IMR-90 (cell line): ENCODE results near the gene SASH3. TPM values are rescaled to one million over a fixed set of nuclear protein-coding genes. Genes with fewer than 3 reads are reported as not detected.

ENCODE experiments used
- ATAC-seq: fragments of 200-7000 bp; cut with Tn5 transposase; 2 replicates; pipeline ENCODE4 v1.9.1; 2020; ENCODE audit warnings: low read depth, mild to moderate bottlenecking, moderate library complexity
- BruUV-seq: library from RNA; stranded (reverse); fragments of 400-500 nt; replicated peaks from 2 replicates; lab custom pipeline; 2021; lab: Mats Ljungman, UMichigan
- CTCF ChIA-PET: fragments of 300-600 bp; formaldehyde crosslinking; extraction: SDS; loops from one replicate; lab custom pipeline; 2021; ENCODE audit warnings: antibody characterized with exemption; lab: Yijun Ruan, JAX
- POLR2A ChIA-PET: fragments of 300-600 bp; sonication (Branson Sonifier 250); formaldehyde crosslinking; loops from one replicate; lab custom pipeline; 2022; ENCODE audit warnings: antibody characterized with exemption; ENCODE audit not compliant: unreplicated experiment; lab: Charles Lee
- DNase-seq: peaks from one replicate; pipeline ENCODE4 v3.0.0; 2013
- H2AFZ ChIP-seq: replicated peaks from 2 replicates; pipeline ENCODE3; 2013; ENCODE audit warnings: low read length, mild to moderate bottlenecking; ENCODE audit not compliant: poor library complexity
- H2AK5ac ChIP-seq: 2 replicates; pipeline ENCODE4 v1.6.1; 2013; ENCODE audit warnings: low read depth, low read length, inconsistent platforms
- H2AK9ac ChIP-seq: replicated peaks from 2 replicates; pipeline ENCODE3; 2013; ENCODE audit warnings: mild to moderate bottlenecking, low read depth, low read length, moderate library complexity; ENCODE audit not compliant: poor library complexity
- H2BK120ac ChIP-seq: 2 replicates; pipeline ENCODE4 v1.6.1; 2013; ENCODE audit warnings: low read depth, low read length, inconsistent platforms
- H2BK15ac ChIP-seq: 3 replicates; pipeline ENCODE4 v1.6.1; 2013; ENCODE audit warnings: low read depth, low read length, inconsistent platforms
- H2BK20ac ChIP-seq: 2 replicates; pipeline ENCODE4 v1.6.1; 2013; ENCODE audit warnings: low read depth, mild to moderate bottlenecking, inconsistent platforms, low read length, moderate library complexity
- H2BK5ac ChIP-seq: 2 replicates; pipeline ENCODE4 v1.6.1; 2013; ENCODE audit warnings: mild to moderate bottlenecking, low read depth, low read length, inconsistent platforms; ENCODE audit not compliant: poor library complexity, severe bottlenecking
- H3K14ac ChIP-seq: replicated peaks from 2 replicates; pipeline ENCODE4 v1.6.1; 2013; ENCODE audit warnings: low read depth, low read length, inconsistent platforms
- H3K18ac ChIP-seq: 2 replicates; pipeline ENCODE4 v1.6.1; 2013; ENCODE audit warnings: low read depth, low read length, control low read depth
- H3K23ac ChIP-seq: 2 replicates; pipeline ENCODE4 v1.6.1; 2013; ENCODE audit warnings: low read depth, low read length, inconsistent platforms
- H3K27ac ChIP-seq: 2 replicates; pipeline ENCODE4 v1.5.1; 2013; ENCODE audit warnings: mild to moderate bottlenecking, control low read depth, low read length; ENCODE audit not compliant: insufficient read depth
- H3K27me3 ChIP-seq: 2 replicates; pipeline ENCODE4 v1.6.1; 2013; ENCODE audit warnings: low read length; ENCODE audit not compliant: control insufficient read depth, insufficient read depth
- H3K36me3 ChIP-seq: 2 replicates; pipeline ENCODE4 v1.6.1; 2013; ENCODE audit warnings: low read length, mixed read lengths; ENCODE audit not compliant: control insufficient read depth, insufficient read depth
- H3K4ac ChIP-seq: 2 replicates; pipeline ENCODE4 v1.6.1; 2013; ENCODE audit warnings: low read depth, low read length, inconsistent platforms
- H3K4me1 ChIP-seq: 2 replicates; pipeline ENCODE4 v1.6.1; 2013; ENCODE audit warnings: low read length, mixed read lengths; ENCODE audit not compliant: control insufficient read depth, insufficient read depth
- H3K4me2 ChIP-seq: 2 replicates; pipeline ENCODE4 v1.6.1; 2013; ENCODE audit warnings: low read depth, mild to moderate bottlenecking, control low read depth, low read length, moderate library complexity
- H3K4me3 ChIP-seq: 2 replicates; pipeline ENCODE4 v1.5.1; 2013; ENCODE audit warnings: low read depth, mild to moderate bottlenecking, control low read depth, low read length, moderate library complexity; ENCODE audit not compliant: insufficient read depth
- H3K56ac ChIP-seq: 2 replicates; pipeline ENCODE4 v1.6.1; 2013; ENCODE audit warnings: low read length, inconsistent platforms; ENCODE audit not compliant: insufficient read depth; ENCODE audit errors: extremely low read depth
- H3K79me1 ChIP-seq, 2 experiments: 2 replicates each; pipeline ENCODE4 v1.6.1; 2013; ENCODE audit warnings: low read length in 2 of 2, inconsistent platforms in 1 of 2, low read depth in 1 of 2
- H3K9ac ChIP-seq: 2 replicates; pipeline ENCODE4 v1.6.1; 2013; ENCODE audit warnings: low read depth, low read length, control low read depth
- H3K9me1 ChIP-seq: 2 replicates; pipeline ENCODE4 v1.6.1; 2013; ENCODE audit warnings: low read length, inconsistent platforms; ENCODE audit not compliant: insufficient read depth
- H3K9me3 ChIP-seq: 2 replicates; pipeline ENCODE4 v1.6.1; 2013; ENCODE audit warnings: low read length; ENCODE audit not compliant: control insufficient read depth, insufficient read depth
- H4K20me1 ChIP-seq: 2 replicates; pipeline ENCODE4 v1.6.1; 2013; ENCODE audit warnings: low read length, inconsistent platforms; ENCODE audit not compliant: insufficient read depth
- H4K5ac ChIP-seq: 2 replicates; pipeline ENCODE4 v1.6.1; 2013; ENCODE audit warnings: mild to moderate bottlenecking, low read depth, low read length, control low read depth
- H4K8ac ChIP-seq, 2 experiments: 2 replicates each; pipeline ENCODE4 v1.6.1; 2013; ENCODE audit warnings: low read depth in 2 of 2, low read length in 2 of 2, control low read depth in 1 of 2, inconsistent platforms in 1 of 2
- H4K91ac ChIP-seq: 2 replicates; pipeline ENCODE4 v1.6.1; 2013; ENCODE audit warnings: low read depth, low read length, inconsistent platforms; ENCODE audit not compliant: insufficient read depth
- BHLHE40 ChIP-seq: fragments of 150-350 bp; IDR thresholded peaks from 2 replicates; pipeline ENCODE4 v1.6.1; 2016; ENCODE audit warnings: mild to moderate bottlenecking, low read depth, low read length
- CEBPB ChIP-seq: IDR thresholded peaks from 2 replicates; pipeline ENCODE4 v1.6.1; 2012; ENCODE audit warnings: low read depth, low read length, improper control_type of control experiment
- CHD1 ChIP-seq: IDR thresholded peaks from 2 replicates; pipeline ENCODE4 v1.6.1; 2012; ENCODE audit warnings: low read depth, low read length, improper control_type of control experiment
- FOS ChIP-seq: fragments of 150-350 bp; IDR thresholded peaks from 2 replicates; pipeline ENCODE4 v1.6.1; 2016; ENCODE audit warnings: low read depth, low read length
- MAFK ChIP-seq: IDR thresholded peaks from 2 replicates; pipeline ENCODE4 v1.6.1; 2012; ENCODE audit warnings: low read depth, low read length, improper control_type of control experiment
- MAZ ChIP-seq: IDR thresholded peaks from 2 replicates; pipeline ENCODE4 v1.6.1; 2012; ENCODE audit warnings: low read depth, mild to moderate bottlenecking, low read length, improper control_type of control experiment, moderate library complexity, borderline replicate concordance
- MXI1 ChIP-seq: IDR thresholded peaks from 2 replicates; pipeline ENCODE4 v1.6.1; 2012; ENCODE audit warnings: low read depth, mild to moderate bottlenecking, low read length, moderate library complexity, borderline replicate concordance
- NFE2L2 ChIP-seq: fragments of 150-350 bp; IDR thresholded peaks from 2 replicates; pipeline ENCODE4 v1.6.1; 2016; ENCODE audit warnings: low read depth, mild to moderate bottlenecking, low read length
- POLR2A ChIP-seq: IDR thresholded peaks from 2 replicates; pipeline ENCODE4 v1.6.1; 2012; ENCODE audit warnings: mild to moderate bottlenecking, low read depth, low read length
- RAD21 ChIP-seq: IDR thresholded peaks from 2 replicates; pipeline ENCODE4 v1.6.1; 2012; ENCODE audit warnings: low read length, improper control_type of control experiment
- RCOR1 ChIP-seq: IDR thresholded peaks from 2 replicates; pipeline ENCODE4 v1.6.1; 2012; ENCODE audit warnings: mild to moderate bottlenecking, low read length, improper control_type of control experiment; ENCODE audit not compliant: insufficient replicate concordance
- RFX5 ChIP-seq: IDR thresholded peaks from 2 replicates; pipeline ENCODE4 v1.8.0; 2012; ENCODE audit warnings: low read depth, mild to moderate bottlenecking, low read length, moderate library complexity
- SMC3 ChIP-seq: fragments of 150-350 bp; IDR thresholded peaks from 2 replicates; pipeline ENCODE4 v1.6.1; 2016; ENCODE audit warnings: low read depth, mild to moderate bottlenecking, antibody characterized with exemption, low read length, moderate library complexity
- WGBS, 2 experiments: methylation state at CpG; one replicate each; pipeline versions ENCODE4 v1.1.5 to v1.1.7; 2013; ENCODE audit warnings: missing lambda C conversion rate in 2 of 2; ENCODE audit not compliant: insufficient read length in 1 of 2; ENCODE audit errors: extremely low coverage in 2 of 2; 5-methylcytosine and 5-hydroxymethylcytosine counted together
- dilution Hi-C: fragments of 300-500 bp; cut with HindIII; formaldehyde crosslinking; loops from one replicate; pipeline ENCODE4 v1.14.3; 2018; ENCODE audit warnings: low sequenced_read_pairs; ENCODE audit not compliant: unreplicated experiment
- in situ Hi-C: fragments of 300-500 bp; cut with MboI; formaldehyde crosslinking; loops from 3 replicates; pipeline ENCODE4 v1.14.3; 2019; ENCODE audit warnings: low sequenced_read_pairs, inconsistent platforms, mixed read lengths
- intact Hi-C: fragments of 100-400 bp; cut with micrococcal nuclease; formaldehyde crosslinking; loops from 2 replicates; pipeline ENCODE4 v1.10.0; 2022
- polyA plus RNA-seq, 3 experiments: library from polyadenylated mRNA; depleted of rRNA; stranded (reverse); fragments of >200 nt; gene quantifications; 2 replicates each; pipeline ENCODE4 v1.2.3, GENCODE V29; 2012; ENCODE audit warnings: low replicate concordance in 1 of 3
- total RNA-seq: library from RNA; depleted of rRNA; stranded (reverse); fragments of >200 nt; gene quantifications from 2 replicates; pipeline ENCODE4 v1.2.3, GENCODE V29; 2012
- TF ChIP-seq, protein P1 (sequence below): conservative IDR thresholded peaks from 2 replicates; pipeline ENCODE4 v1.5.1; 2012; ENCODE audit warnings: mild to moderate bottlenecking, low read depth, low read length, improper control_type of control experiment
- TF ChIP-seq, protein P2 (sequence below): fragments of 150-350 bp; IDR thresholded peaks from 2 replicates; pipeline ENCODE4 v1.6.1; 2017; ENCODE audit warnings: mild to moderate bottlenecking, antibody characterized with exemption, low read length, low read depth
- TF ChIP-seq, protein P3 (sequence below): fragments of 150-350 bp; IDR thresholded peaks from 2 replicates; pipeline ENCODE4 v1.6.1; 2016; ENCODE audit warnings: low read depth, mild to moderate bottlenecking, low read length, moderate library complexity, borderline replicate concordance

Gene SASH3
- total and polyA plus RNA-seq, 2 of the 4 experiments (the other 2 are of a cell fraction): not detected

DNA sequence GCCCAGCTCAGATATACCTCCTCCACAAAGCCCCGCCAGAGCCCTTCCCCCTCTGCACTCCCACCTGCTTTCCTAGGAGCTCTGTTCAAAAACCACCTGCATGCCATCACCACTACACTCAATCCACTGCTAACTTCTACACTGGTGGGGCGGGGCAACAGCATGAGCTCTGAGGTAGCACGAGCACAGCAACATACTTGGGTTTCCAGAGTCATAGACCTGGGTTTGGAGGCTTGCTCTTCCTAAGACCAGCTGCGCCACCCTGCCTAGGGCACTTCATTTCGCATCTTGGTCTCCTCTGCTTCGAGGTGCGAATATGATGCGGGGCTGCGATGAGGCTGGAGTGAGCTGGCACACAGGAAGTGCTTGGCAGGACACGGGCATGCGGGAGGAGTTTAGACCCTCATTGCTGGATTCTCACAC is 3.6 kb downstream of the SASH3 start:
- H3K27ac ChIP-seq: no peak overlapping the region
- no peak overlapping the region for H2AK9ac ChIP-seq
- H3K27me3 ChIP-seq: peaks cover 21% of the 10 kb centered on the region
- CTCF ChIA-PET: no interaction called here
- ATAC-seq (no peak), DNase-seq (no peak)
- H2AK5ac ChIP-seq: no peak overlapping the region
- no peaks in the 10 kb centered on the region; the same call in 1 of the 2 replicates for H4K20me1 ChIP-seq
- no peak overlapping the region for H3K4me3 ChIP-seq
- H3K9me1 ChIP-seq: no peaks in the 10 kb centered on the region
- peaks cover 3% of the 10 kb centered on the region; the same call in 1 of the 2 replicates for H3K9me3 ChIP-seq
- H2AFZ ChIP-seq: no peak overlapping the region
- no peaks in the 10 kb centered on the region for H3K4me1 ChIP-seq
- no peak overlapping the region for H3K9ac ChIP-seq
- no peak overlapping the region for H2BK20ac ChIP-seq
- no peak overlapping the region for H3K4ac ChIP-seq
- WGBS, 2 experiments: 82% methylated on average over 7 of the region's 11 CpGs; no CpG with 5 or more reads in 1 of the 2 experiments
- no peak overlapping the region for H3K14ac ChIP-seq
- intact Hi-C loops (no loop called here), dilution Hi-C loops (no loop called here), in situ Hi-C loops (no loop called here)
- no peak overlapping the region for H4K5ac ChIP-seq
- TF ChIP-seq NFE2L2 (no peak), RCOR1 (no peak), MAZ (no peak), CEBPB (no peak), CHD1 (no peak), MXI1 (no peak), BHLHE40 (no peak), SMC3 (no peak), FOS (no peak), RFX5 (no peak), RAD21 (no peak), POLR2A (no peak), MAFK (no peak)
- TF ChIP-seq, protein P1, sequence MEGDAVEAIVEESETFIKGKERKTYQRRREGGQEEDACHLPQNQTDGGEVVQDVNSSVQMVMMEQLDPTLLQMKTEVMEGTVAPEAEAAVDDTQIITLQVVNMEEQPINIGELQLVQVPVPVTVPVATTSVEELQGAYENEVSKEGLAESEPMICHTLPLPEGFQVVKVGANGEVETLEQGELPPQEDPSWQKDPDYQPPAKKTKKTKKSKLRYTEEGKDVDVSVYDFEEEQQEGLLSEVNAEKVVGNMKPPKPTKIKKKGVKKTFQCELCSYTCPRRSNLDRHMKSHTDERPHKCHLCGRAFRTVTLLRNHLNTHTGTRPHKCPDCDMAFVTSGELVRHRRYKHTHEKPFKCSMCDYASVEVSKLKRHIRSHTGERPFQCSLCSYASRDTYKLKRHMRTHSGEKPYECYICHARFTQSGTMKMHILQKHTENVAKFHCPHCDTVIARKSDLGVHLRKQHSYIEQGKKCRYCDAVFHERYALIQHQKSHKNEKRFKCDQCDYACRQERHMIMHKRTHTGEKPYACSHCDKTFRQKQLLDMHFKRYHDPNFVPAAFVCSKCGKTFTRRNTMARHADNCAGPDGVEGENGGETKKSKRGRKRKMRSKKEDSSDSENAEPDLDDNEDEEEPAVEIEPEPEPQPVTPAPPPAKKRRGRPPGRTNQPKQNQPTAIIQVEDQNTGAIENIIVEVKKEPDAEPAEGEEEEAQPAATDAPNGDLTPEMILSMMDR: no peak
- TF ChIP-seq, protein P2, sequence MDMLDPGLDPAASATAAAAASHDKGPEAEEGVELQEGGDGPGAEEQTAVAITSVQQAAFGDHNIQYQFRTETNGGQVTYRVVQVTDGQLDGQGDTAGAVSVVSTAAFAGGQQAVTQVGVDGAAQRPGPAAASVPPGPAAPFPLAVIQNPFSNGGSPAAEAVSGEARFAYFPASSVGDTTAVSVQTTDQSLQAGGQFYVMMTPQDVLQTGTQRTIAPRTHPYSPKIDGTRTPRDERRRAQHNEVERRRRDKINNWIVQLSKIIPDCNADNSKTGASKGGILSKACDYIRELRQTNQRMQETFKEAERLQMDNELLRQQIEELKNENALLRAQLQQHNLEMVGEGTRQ: no peak
- TF ChIP-seq, protein P3, sequence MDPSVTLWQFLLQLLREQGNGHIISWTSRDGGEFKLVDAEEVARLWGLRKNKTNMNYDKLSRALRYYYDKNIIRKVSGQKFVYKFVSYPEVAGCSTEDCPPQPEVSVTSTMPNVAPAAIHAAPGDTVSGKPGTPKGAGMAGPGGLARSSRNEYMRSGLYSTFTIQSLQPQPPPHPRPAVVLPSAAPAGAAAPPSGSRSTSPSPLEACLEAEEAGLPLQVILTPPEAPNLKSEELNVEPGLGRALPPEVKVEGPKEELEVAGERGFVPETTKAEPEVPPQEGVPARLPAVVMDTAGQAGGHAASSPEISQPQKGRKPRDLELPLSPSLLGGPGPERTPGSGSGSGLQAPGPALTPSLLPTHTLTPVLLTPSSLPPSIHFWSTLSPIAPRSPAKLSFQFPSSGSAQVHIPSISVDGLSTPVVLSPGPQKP: no peak
- H3K56ac ChIP-seq: no peak overlapping the region
- no peak overlapping the region for H2BK120ac ChIP-seq
- H2BK15ac ChIP-seq: no peak overlapping the region
- H3K4me2 ChIP-seq: no peak overlapping the region
- H2BK5ac ChIP-seq: no peak overlapping the region
- no peak overlapping the region for H3K18ac ChIP-seq
- H3K36me3 ChIP-seq: no peaks in the 10 kb centered on the region
- H4K8ac ChIP-seq: no peak overlapping the region
- no peak overlapping the region for H4K91ac ChIP-seq
- no peak overlapping the region for H3K23ac ChIP-seq
- POLR2A ChIA-PET: no interaction called here
- H3K79me1 ChIP-seq: no peaks in the 10 kb centered on the region
- no TSS peak for BruUV-seq
